ENCODE results near the gene EIF4G1.
A peak's percentile ranks its signal among the peaks of the same experiment; 100 is the strongest.

Gene EIF4G1

DNA sequence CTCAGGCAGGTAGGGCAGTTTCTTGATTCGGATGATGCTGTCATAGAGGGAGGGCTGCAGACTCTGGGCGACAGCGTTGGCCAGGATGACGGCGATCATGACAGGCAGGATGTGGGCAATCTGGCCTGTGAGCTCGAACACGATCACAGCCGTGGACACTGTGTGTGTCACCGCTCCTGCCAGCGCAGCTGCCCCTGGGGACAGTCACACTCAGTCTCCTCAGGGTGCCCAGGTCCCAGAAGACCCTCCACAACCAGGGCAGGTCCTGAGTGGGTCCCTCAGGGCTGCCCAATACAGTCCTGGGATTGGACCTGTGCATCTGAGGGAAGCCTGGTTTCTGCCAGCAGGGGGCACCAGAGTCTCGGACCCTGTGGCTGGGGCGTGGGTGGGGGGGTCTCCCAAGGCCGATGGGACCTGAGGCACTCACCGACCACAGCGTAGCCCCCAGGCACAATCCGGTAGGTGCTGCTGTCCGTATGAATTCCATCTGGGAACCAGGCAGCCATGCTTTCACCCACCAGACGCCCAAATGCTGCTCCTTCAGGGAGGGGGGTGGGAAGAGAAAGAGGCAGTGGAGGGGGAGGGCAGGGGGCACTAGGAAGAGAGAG, 39.8 kb downstream of the EIF4G1 start:
- TF ChIP-seq, protein P1, sequence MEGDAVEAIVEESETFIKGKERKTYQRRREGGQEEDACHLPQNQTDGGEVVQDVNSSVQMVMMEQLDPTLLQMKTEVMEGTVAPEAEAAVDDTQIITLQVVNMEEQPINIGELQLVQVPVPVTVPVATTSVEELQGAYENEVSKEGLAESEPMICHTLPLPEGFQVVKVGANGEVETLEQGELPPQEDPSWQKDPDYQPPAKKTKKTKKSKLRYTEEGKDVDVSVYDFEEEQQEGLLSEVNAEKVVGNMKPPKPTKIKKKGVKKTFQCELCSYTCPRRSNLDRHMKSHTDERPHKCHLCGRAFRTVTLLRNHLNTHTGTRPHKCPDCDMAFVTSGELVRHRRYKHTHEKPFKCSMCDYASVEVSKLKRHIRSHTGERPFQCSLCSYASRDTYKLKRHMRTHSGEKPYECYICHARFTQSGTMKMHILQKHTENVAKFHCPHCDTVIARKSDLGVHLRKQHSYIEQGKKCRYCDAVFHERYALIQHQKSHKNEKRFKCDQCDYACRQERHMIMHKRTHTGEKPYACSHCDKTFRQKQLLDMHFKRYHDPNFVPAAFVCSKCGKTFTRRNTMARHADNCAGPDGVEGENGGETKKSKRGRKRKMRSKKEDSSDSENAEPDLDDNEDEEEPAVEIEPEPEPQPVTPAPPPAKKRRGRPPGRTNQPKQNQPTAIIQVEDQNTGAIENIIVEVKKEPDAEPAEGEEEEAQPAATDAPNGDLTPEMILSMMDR (conservative IDR thresholded peaks at IDR 0.05): peak; percentile 87
- H3K27ac ChIP-seq: no peak overlapping the region

DNA sequence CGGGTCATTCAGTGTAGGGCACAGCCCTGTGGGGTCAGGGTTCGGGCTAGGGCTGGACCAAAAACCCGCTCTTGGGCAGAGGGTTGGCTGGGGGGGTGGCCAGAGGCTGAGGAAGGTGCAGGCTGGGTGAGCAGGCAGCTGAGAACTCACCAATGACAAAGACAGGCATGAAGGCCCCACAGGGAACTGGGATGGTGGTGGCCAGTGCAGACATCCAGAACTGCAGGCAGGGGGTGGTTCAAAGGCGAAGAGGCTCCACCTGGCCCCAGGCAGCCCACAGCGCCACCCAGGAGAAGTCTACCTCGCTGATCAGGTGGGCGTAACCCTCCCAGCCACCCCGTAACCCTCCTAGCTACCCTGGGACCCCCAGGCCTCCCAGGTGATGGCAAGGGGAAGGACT, 40.3 kb downstream of the EIF4G1 start:
- no peak overlapping the region for H3K27ac ChIP-seq
- TF ChIP-seq, protein P1 (conservative IDR thresholded peaks at IDR 0.05): no peak

DNA sequence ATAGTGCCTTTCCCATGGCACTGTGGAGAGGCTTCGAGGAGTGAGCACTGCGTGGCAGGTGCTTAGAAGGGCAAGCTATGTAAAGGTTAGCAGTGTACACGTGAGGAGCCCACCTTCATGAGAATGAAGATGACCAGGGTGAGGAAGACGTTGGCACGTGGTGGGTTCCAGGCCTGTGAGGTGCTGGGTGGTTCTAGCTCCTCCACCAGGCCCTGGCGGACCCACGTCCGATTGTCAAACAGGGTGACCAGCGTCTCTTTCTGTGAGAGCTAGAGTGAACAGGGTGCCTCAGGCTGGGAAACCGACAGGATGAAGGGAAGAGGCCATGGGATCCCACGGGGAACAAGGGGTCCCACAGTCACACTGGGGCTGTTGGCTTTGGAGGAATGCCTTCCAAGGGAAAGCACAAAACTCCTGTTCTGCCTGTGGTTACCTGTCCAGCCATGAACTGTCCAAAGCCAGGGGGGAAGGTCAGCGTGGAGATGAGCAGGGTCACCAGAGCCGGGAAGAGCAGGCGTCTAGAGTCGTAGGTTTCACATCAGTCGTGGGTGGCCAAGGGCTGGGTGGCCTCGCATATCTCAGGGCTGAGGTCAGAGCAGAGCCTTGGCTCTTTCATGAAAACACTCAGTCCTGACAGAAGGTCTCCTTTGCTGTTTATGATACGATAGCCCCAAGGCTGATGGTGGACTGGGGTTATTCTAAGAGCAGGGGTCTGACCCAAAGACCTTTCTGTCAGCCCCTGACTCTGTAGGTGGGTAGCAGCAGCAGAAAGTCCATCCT, 41.0 kb downstream of the EIF4G1 start:
- no peak overlapping the region for H3K27ac ChIP-seq
- TF ChIP-seq, protein P1 (conservative IDR thresholded peaks at IDR 0.05): no peak

DNA sequence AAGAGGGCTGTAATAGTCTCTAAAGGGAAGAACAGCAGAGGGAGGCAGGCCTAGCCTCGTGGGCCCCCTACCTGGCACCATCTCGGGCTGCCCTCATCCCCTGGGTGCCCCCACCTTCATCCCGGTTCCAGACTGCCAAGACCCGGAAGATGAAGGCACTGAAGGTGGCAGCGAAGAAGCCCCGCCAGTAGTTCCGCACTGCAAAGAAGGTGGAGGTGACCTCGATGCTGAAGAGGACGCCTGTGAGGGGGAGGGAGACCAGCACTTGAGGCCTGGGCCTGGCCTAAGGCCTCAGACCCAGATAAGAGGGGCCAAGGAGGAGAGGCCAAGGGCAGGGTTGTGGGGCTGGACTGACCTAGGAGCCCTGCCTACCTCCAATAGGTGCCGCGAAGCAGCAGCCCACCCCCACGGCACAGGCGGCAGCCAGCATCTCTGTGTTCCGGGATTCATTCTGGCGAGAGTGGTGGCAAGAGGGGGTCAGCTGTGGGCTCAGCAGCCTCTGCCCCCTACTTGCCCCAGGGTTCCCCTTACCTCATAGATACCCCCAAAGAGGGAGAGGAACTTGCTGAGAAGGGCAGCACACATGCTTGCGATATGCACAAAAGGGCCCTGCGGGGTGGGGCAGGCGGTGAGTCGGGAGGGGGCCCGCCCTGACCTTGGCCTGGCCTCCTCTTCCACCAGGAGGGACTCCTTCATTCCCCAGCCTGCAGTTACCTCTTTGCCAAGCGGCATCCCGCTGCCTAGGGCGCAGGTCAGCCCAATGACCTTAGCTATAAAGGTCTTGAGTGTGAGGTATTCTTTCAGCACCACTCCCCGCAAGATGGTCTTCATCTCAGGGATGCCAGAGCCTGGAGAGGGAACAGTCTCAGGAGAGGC, 43.1 kb downstream of the EIF4G1 start:
- TF ChIP-seq, protein P1 (conservative IDR thresholded peaks at IDR 0.05): no peak
- no peak overlapping the region for H3K27ac ChIP-seq

DNA sequence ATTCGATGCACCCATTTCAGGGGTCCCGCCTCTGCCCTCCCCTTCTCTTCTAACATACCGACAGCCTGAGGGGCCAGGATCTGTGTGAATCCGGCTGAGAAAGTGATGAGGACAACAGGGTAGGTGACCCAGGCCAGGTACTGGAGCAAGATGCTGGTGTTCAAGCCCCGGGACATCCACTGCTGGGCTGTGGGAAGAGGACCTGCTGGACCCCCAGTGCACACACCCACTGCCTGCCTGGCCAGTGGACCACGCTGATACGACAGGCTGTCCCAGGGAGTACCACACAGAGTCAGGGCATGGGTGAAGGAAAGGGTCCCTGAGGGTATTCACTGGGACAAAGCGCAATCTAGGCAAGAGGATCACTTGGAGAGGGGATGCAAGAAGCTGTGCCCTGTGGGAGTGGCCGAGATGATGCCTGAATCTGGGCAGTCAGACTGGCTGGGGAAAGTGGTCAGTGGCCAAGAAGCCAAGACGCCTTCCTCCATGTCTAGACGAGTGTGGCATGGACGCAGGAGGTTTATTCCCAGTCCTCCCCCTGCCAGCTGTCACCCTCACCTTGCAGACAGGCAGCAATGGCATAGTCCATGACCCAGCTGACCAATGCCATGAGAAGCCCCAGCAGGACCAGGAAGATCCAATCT, 43.8 kb downstream of the EIF4G1 start:
- H3K27ac ChIP-seq: no peak overlapping the region
- TF ChIP-seq, protein P1 (conservative IDR thresholded peaks at IDR 0.05): no peak

DNA sequence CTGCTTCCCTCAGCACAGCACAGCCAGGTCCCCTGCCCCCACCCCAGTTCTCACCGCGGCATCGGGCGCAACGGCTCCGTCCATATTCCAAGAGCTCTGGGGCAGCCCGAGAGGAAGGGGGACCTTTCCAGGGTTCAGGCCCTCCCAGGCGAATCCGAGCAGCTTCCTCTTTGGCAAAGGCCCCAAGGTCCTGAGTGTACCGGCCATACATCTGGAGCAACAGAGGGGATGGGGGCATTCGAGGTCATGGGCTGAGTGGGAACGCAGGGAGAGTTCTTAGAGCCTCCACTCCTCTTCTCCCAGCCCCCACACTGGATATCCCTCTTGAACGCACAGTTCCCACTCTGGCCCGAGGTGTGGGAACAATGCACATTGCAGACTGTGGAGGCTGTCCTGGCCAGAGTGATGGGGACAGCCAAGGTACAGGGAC, 44.5 kb downstream of the EIF4G1 start:
- TF ChIP-seq, protein P1 (conservative IDR thresholded peaks at IDR 0.05): no peak
- H3K27ac ChIP-seq: no peak overlapping the region; the same call in 1 of the 2 replicates

Measured in VCaP (cell line).